Uterus (tissue), 4 donors: ENCODE results near the gene VRK1. TPM values are rescaled to one million over a fixed set of nuclear protein-coding genes. Genes with fewer than 3 reads are reported as not detected.

Experiments
- DNase-seq, 2 donors: peaks; one replicate each; pipeline ENCODE4 v3.0.0-alpha.2; 2019 to 2020
- H3K27ac ChIP-seq, 2 donors: fragments of 200-600 bp; sonication (generic); 1 replicate in 1 of 2; 2 replicates in 1 of 2; pipeline ENCODE4 v1.5.1; 2016 to 2018
- H3K27me3 ChIP-seq, 2 donors: fragments of 200-600 bp; sonication (generic); one replicate each; pipeline ENCODE4 v1.5.1; 2018 to 2019; ENCODE audit warnings: control low read depth in 1 of 2
- H3K36me3 ChIP-seq, 2 donors: fragments of 200-600 bp; sonication (generic); one replicate each; pipeline ENCODE4 v1.5.1; 2019; ENCODE audit warnings: control low read depth in 1 of 2
- H3K4me1 ChIP-seq, 2 donors: fragments of 200-600 bp; sonication (generic); one replicate each; pipeline ENCODE4 v1.5.1; 2018 to 2019; ENCODE audit warnings: control low read depth in 1 of 2
- H3K4me3 ChIP-seq, 2 donors: fragments of 200-600 bp; sonication (generic); 1 replicate in 1 of 2; 2 replicates in 1 of 2; pipeline ENCODE4 v1.5.1; 2018 to 2019; ENCODE audit warnings: mild to moderate bottlenecking in 1 of 2
- H3K9me3 ChIP-seq, 2 donors: fragments of 200-600 bp; sonication (generic); one replicate each; pipeline ENCODE4 v1.5.1; 2019; ENCODE audit warnings: control low read depth in 1 of 2
- POLR2A ChIP-seq, 2 donors: fragments of 450-650 bp; IDR thresholded peaks; one replicate each; pipeline ENCODE4 v1.6.1; 2016; ENCODE audit warnings: antibody characterized with exemption in 2 of 2, mild to moderate bottlenecking in 1 of 2, moderate library complexity in 1 of 2
- intact Hi-C: fragments of 100-400 bp; cut with DNase I; formaldehyde crosslinking; loops from one replicate; pipeline ENCODE4 v1.15.1; 2023; ENCODE audit warnings: low total_unique reads
- total RNA-seq, 4 donors: library from RNA; depleted of rRNA in 3 of 4; stranded (reverse); fragments of >200 nt in 3 of 4; gene quantifications; one replicate each; pipeline versions ENCODE4 v1.1.0 to v1.2.4, GENCODE V29; 2014 to 2023
- TF ChIP-seq, protein P1 (sequence below), 4 experiments: fragments of 200-600 bp in 2 of 4; fragments of 450-650 bp in 2 of 4; sonication (generic) in 2 of 4; IDR thresholded peaks; one replicate each; pipeline ENCODE4 v1.5.1; 2016 to 2019; ENCODE audit warnings: antibody characterized with exemption in 4 of 4, mild to moderate bottlenecking in 2 of 4, moderate library complexity in 1 of 4
- donor health status: DM: yes; HTN: yes; CAD: no.

Gene VRK1
- total RNA-seq, 4 donors from 2014 or later = 21.0 to 54.5 (median 37.1) TPM

DNA sequence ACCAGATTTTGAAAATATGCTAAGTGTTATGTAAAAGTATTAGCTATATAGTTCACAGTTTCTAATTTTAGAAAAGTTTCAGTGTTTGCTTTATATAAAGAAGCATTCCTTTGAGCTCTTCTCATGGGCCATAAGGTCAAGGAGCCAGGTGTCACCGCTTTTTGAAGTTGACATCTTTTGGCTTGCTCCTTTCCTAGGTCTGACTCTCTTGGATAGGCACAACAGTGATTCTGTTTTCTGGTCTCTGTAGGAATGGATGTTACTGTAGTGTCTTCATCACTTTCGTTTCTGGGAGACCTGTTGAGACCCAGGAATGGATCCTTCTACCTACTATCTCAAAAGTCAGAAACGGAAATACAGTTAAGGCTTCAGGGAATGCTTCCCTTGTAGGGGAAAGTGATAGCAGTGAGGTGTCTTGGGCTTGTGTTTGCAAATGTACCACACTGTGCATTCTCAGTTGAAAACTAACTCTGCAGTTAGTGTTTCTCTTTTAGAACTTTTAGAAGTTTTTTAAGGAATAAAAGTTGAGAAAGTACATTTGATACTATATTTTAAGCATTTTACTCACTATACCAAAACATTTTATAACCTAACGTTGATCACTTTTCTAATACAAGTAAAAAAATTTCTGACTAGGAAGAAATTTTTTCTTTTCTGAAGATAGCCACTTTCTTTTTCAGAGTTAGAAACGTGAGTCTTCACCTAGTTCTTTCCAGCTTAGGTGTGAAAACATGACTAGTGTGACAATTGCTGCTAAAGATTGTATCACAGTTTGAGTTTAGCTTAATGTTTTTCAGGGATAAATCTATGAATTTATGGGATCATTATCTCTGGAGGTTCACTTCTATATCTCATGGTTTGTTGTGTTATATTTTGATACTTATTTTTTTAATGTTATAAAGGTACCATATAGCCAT is 20.8 kb downstream of the VRK1 start:
- no peak overlapping the region for H3K4me3 ChIP-seq
- H3K27me3 ChIP-seq = no peaks in the 10 kb centered on the region
- intact Hi-C loops = no loop called here
- H3K9me3 ChIP-seq = no peaks in the 10 kb centered on the region
- no peak for DNase-seq
- H3K36me3 ChIP-seq = no peaks in the 10 kb centered on the region
- no peak overlapping the region for H3K27ac ChIP-seq
- no peaks in the 10 kb centered on the region for H3K4me1 ChIP-seq
- TF ChIP-seq POLR2A (IDR thresholded peaks at IDR 0.05) = no peak
- TF ChIP-seq, protein P1, sequence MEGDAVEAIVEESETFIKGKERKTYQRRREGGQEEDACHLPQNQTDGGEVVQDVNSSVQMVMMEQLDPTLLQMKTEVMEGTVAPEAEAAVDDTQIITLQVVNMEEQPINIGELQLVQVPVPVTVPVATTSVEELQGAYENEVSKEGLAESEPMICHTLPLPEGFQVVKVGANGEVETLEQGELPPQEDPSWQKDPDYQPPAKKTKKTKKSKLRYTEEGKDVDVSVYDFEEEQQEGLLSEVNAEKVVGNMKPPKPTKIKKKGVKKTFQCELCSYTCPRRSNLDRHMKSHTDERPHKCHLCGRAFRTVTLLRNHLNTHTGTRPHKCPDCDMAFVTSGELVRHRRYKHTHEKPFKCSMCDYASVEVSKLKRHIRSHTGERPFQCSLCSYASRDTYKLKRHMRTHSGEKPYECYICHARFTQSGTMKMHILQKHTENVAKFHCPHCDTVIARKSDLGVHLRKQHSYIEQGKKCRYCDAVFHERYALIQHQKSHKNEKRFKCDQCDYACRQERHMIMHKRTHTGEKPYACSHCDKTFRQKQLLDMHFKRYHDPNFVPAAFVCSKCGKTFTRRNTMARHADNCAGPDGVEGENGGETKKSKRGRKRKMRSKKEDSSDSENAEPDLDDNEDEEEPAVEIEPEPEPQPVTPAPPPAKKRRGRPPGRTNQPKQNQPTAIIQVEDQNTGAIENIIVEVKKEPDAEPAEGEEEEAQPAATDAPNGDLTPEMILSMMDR (IDR thresholded peaks at IDR 0.05) = no peak

DNA sequence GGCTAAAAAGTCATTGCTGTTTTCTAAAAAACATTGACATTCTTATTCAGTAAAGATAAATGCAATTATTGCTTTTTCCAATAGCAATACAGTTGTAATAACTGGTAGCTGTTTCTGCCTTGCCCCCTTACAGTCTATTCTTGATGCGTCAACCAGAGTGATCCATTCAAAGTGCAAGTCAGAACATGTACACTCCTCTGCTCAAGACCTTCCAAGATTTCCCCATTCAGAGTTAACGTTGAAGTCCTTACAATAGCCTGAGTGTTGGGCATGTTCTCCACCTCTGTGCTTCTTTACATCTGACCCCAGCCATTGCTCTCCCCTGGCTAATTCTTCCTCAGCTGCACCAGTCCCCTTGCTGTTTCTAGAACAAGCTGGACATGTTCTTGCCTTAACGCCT is 24.3 kb downstream of the VRK1 start:
- Histone ChIP-seq H3K27ac (no peak overlapping the region), H3K4me1 (no peaks in the 10 kb centered on the region), H3K27me3 (no peaks in the 10 kb centered on the region), H3K4me3 (no peak overlapping the region), H3K9me3 (no peaks in the 10 kb centered on the region), H3K36me3 (no peaks in the 10 kb centered on the region)
- no peak for DNase-seq
- intact Hi-C loops = no loop called here
- TF ChIP-seq POLR2A (IDR thresholded peaks at IDR 0.05) = no peak
- TF ChIP-seq, protein P1 (IDR thresholded peaks at IDR 0.05) = no peak

DNA sequence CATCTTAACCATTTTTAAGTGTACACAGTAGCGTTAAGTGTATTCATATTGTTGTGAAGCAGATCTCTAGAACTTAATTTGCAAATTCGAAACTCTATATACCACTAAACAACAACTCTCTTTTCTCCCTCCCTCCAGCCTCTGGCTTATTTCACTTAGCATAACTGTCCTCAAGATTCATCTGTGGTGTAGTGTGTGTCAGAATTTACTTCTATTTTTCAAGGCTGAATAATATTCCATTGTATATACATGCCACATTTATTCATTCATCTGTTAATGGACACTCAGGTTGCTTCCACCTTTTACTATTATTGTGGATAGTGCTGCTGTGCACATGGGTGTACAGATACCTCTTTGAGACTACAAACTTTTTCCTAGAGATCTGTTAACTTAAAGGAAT is 26.5 kb downstream of the VRK1 start:
- Histone ChIP-seq H3K4me3 (no peak overlapping the region), H3K27ac (no peak overlapping the region), H3K27me3 (no peaks in the 10 kb centered on the region), H3K9me3 (no peaks in the 10 kb centered on the region), H3K36me3 (no peaks in the 10 kb centered on the region), H3K4me1 (no peaks in the 10 kb centered on the region)
- no peak for DNase-seq
- TF ChIP-seq POLR2A (IDR thresholded peaks at IDR 0.05) = no peak
- TF ChIP-seq, protein P1 (IDR thresholded peaks at IDR 0.05) = no peak
- intact Hi-C loops = no loop called here

DNA sequence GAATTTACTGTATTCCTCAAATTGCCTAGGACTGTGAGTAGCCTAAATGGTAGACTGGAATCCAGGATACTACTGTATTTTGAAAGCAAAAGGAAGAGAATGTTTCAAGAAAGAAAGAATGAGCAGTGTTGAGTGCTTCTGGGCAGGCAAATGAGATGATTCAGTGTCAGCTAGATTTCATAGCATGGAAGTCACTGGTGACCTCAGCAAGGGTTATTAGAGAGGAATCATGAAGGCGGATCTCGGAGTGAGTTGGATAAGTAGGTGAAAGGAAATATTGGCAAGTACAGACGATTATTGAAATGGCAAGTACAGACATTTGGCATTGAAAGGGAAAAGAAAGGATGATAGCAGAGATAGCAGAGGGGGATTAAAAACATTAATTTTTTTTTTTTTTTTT is 27.1 kb downstream of the VRK1 start:
- no peaks in the 10 kb centered on the region for H3K27me3 ChIP-seq
- intact Hi-C loops = no loop called here
- H3K9me3 ChIP-seq = no peaks in the 10 kb centered on the region
- TF ChIP-seq, protein P1 (IDR thresholded peaks at IDR 0.05) = no peak
- no peak for TF ChIP-seq POLR2A (IDR thresholded peaks at IDR 0.05)
- no peak for DNase-seq
- no peaks in the 10 kb centered on the region for H3K4me1 ChIP-seq
- H3K4me3 ChIP-seq = no peak overlapping the region
- H3K27ac ChIP-seq = no peak overlapping the region
- H3K36me3 ChIP-seq = no peaks in the 10 kb centered on the region

DNA sequence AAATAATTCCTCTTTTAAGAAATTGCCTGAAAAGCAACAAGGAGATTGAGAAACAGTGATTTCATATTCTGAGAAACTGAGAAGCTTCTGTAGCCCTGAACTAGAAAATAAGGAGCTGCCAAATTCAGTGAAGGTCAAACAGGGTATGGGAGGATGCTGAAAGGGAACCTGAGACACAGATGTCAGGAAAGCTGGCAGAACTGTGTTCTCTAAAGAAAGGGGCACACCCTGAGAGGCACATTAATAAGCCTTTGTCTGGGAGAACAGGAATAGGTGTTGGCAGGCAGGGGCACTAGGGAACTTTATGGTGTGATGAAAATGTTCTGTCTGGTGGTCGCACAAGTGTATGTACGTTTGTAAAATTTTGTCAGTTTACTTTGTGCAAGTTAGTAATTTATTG is 29.6 kb downstream of the VRK1 start:
- H3K4me3 ChIP-seq = no peak overlapping the region
- DNase-seq = no peak
- peaks cover 0 to 5% of the 10 kb centered on the region in 2 donors for H3K9me3 ChIP-seq
- H3K27ac ChIP-seq = no peak overlapping the region
- TF ChIP-seq POLR2A (IDR thresholded peaks at IDR 0.05) = no peak
- TF ChIP-seq, protein P1 (IDR thresholded peaks at IDR 0.05) = no peak
- intact Hi-C loops = no loop called here
- H3K4me1 ChIP-seq = no peaks in the 10 kb centered on the region
- no peaks in the 10 kb centered on the region for H3K36me3 ChIP-seq
- H3K27me3 ChIP-seq = no peaks in the 10 kb centered on the region
